ENCODE measurements around the gene STRIP1. TPM values are rescaled to one million over a fixed set of nuclear protein-coding genes. Genes with fewer than 3 reads are reported as not detected.

Gene STRIP1
- total RNA-seq, 2 donors from 2014 or later, result 34.0 to 38.2 TPM

DNA sequence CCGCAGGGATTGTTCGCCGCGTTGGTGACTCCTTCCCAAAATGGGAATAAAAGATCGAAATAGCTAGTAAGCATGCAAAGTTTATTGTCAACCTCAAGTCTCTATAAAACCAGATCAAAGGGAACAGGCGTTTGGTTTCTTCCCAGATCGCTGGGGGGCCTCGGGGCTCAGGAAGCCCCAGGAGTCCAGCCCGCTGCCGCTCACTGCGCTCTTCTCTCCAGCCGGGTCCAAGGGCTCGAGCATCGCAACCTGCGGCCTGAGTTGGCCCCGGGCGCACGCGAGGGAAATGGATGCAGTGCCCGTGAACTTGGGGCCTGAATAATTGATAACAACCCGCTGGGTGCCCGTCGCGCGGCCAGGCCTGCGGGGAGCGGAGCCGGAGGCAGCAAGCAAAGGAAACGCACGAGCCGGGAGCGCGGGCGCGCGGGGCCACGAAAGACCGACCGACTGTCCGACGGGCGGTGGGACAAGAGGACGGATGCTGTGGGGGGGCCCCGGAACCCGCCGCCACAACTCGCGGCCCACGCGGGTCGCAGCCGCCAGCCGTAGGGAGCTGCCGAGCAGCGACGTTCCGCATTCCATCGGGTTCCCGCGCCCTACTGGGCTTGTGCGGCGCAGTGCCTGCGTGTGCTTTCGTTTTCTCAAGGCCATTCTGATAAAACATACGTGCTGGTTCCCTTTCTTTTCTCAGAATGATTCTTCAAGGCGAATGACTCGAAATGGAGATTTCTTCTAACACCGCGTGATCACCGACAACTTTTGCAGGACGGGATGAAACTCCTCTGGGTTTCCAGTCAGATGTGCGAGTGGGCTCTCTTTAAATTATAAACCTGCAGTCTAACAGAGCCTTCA, 50.0 kb downstream of the STRIP1 start:
- DNase-seq (peak; percentile 59), ATAC-seq (peak; percentile 89)
- intact Hi-C loops (cut with DNase I, micrococcal nuclease), result no loop called here

DNA sequence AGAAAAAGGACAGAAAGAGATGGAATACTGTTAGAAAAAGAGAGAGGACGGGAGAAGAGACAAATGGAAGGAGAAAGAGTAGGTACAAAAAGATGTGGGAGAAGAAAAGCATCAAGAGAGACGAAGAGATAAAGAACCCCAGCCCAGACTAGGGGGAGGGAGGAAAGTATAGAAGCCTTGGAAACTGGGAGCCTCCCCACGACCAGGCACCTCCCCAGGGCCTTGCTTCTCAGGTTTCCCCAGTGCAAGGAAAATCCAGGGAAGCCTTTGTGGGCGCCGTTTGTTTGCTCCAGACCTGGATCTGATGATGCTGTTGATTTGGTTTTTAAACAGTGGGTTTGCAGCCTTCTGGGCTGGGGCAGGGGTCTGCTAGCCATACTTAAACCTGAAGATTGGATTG, 51.2 kb downstream of the STRIP1 start:
- ATAC-seq (no peak), DNase-seq (no peak)
- intact Hi-C loops (cut with DNase I, micrococcal nuclease), result no loop called here

DNA sequence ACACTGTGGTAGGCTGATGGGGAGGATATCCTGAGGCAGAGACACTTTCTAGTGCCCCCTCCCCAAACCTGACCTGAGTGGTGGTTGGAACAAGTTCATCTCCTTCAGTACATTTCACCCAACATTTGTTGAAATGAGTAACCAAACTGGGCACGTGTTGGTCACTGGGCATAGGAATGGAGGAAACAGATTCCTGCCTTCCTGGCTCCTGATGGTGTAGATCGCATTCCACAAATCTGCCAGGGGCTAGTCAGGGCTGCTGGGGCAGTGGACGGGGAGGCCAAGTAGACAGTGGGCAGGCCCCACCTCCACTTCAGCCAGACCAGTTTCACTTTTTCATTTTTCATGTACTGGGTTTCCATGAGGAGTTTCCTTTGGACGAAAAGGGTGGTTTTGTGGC, 52.5 kb downstream of the STRIP1 start:
- ATAC-seq, result no peak

DNA sequence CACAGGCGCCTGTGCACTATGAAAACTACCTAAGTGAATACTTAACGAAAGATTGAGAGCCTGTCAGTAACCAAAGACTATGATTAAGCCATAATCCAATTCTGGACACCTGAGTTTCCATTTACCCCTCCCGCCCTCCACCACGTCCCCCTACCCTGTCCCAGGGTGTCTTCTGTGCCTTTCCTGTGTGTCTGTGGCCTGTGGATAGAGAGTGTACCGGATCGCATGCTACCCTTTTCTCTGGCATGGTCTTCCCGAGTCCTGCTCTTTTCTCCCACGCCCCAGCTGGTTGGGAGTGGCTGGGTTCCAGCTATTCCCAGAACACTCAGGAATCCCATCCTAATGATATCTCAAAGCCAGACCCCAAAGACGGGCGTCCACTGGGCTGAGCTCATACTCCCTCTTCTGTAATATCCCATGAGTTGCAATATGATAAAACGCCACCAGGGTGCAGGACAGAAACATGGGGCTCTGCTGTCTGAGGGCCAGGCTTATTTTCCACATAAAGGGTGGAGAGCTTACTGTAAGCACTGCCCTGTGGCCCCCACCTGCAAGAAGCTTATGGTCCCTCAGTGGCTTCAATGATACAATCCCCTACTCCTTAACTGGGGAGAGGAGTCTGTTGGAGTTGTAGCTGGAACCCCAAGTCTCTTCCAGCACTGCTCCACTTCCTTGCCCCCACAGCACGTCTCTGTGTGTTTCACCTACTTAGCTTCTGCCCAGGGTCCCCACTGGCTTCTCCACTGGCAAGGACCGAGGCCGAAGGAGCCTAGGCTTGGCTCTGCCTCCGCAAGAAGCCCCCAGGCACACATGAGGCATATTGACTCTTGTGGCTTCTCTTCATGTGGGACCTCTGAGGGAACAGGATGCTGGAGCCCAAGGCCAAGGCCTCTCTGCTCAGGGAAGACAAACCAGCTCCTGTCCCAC, 53.7 kb downstream of the STRIP1 start:
- peak; percentile 65 for ATAC-seq
- intact Hi-C loops (cut with DNase I, micrococcal nuclease), result no loop called here
- peak in 1 of 2 donors; percentile 36 for DNase-seq

More for the DNA sequence above, 52.5 kb downstream of the STRIP1 start:
- DNase-seq, result no peak
- intact Hi-C loops (cut with DNase I, micrococcal nuclease), result no loop called here

DNA sequence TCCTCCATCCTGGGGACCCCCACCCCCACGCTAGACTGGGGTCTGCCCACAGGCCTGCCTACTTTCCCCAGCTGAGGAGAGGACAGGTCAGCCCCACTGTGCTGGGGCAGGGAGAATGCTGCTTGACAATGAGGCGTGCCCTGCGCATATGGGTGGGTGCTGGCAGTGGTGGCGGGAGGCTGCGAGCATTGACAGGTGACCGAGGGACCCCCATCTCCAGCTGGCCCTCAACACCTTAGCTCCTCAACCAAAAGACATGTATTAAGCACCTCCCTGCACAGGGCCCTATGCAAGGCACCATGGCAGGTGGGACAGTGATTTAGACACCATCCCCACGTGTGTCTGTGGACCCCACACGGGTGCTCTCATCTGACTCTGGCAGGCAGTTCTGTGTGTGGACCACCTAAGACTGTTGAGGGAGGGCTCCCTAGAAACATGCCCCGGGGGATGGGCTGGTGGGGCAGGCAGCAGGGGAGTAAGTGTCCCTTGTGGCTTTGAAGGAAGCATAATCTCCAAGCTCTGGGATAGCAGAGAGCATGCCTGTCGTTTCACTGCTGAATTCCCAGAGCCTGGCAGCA, 54.4 kb downstream of the STRIP1 start:
- no peak for ATAC-seq
- no peak for DNase-seq
- intact Hi-C loops (cut with DNase I, micrococcal nuclease), result no loop called here

DNA sequence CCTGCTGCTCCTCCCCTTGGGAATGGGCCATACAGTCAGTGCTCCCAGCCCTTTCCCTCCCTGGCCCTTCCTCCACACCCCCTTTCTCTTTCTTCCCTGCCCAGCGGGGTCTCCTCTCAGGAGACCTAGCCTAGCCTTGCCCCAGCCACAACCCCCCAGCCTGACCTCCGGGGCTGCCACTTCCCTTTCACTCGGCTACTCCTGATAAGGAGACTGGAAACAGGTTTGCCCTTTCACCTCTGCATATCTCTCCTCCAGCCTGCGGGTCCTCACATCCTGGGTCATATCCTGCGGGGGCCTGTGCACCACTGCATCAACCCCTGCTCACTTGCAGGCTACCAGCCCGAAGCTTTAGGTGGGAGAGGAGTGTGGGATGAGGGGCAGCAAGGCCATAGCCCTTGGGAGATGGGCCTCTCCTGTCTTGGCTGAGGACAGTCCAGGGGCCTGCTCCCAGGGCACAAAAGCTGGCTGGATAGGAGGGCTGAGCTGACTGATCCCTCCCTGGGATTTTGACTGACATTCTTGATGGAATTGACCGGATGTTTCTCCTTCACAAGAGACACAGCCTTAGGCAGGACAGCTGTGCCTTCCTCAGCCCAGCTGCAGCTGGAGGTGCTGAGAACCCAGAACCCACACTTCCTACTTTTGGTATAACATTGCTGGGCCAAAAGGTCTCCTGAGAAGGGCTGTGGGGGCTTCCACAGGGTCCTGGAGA, 55.3 kb downstream of the STRIP1 start:
- no peak for ATAC-seq
- no peak for DNase-seq
- intact Hi-C loops (cut with DNase I, micrococcal nuclease), result no loop called here

DNA sequence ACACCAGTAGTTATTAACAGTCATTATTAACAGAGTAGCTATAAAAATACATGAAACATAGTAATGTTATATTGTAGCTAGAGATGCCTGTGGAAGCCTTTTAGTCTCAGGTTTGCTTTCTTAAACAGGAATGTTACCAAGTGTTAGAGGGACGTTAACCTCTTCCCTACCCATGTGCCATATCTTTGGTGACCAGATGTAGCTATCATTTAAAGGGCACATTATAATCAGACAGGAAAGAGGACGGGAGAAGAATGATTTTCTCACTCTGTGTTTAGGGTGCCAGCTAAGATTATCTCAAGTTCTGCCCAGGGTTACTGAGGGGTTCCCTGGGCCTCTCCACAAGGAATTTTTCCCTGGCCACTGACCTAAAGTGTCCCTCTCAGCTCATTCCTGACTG, 57.0 kb downstream of the STRIP1 start:
- intact Hi-C loops (cut with DNase I, micrococcal nuclease), result no loop called here
- ATAC-seq (no peak), DNase-seq (no peak)

DNA sequence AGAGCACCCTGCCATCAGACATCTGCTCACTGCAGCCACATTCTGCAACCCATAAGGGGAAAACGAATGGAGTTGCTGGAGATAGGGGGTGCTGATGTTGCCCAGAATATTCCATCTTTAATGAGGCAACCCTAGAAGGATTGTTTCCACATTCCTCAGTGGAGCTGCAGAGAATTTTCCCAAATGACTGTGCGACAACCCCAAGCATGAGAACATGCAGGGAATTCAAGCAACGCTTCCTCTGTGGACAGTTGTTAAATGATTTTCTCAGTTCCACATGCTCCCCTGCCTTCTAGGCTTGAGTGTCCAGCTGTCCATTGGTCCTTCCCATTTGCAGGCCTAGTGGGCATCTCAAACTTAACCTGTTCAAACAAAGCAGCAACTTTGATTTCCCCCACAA, 57.4 kb downstream of the STRIP1 start:
- no peak for DNase-seq
- no peak for ATAC-seq
- intact Hi-C loops (cut with DNase I, micrococcal nuclease), result no loop called here

DNA sequence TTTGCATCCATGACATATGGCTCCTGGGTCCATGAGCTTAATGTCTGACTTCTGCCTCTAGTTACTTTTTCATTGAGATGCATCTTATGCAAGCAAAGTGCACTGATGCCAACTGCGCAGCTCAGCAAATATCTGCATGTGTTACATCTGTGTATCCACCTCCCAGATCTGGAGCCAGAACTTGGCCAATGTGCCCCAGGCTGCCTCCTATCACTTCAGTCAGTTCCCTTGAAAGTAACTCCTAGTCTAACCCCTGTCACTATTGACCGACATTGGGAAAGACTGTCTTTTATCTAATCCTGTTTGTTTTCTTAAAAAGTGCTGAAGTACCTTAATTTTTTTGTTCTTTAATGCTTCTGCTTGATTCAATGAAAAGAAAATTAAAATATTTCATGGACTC, 58.6 kb downstream of the STRIP1 start:
- ATAC-seq (no peak), DNase-seq (no peak)
- intact Hi-C loops (cut with DNase I, micrococcal nuclease), result no loop called here

DNA sequence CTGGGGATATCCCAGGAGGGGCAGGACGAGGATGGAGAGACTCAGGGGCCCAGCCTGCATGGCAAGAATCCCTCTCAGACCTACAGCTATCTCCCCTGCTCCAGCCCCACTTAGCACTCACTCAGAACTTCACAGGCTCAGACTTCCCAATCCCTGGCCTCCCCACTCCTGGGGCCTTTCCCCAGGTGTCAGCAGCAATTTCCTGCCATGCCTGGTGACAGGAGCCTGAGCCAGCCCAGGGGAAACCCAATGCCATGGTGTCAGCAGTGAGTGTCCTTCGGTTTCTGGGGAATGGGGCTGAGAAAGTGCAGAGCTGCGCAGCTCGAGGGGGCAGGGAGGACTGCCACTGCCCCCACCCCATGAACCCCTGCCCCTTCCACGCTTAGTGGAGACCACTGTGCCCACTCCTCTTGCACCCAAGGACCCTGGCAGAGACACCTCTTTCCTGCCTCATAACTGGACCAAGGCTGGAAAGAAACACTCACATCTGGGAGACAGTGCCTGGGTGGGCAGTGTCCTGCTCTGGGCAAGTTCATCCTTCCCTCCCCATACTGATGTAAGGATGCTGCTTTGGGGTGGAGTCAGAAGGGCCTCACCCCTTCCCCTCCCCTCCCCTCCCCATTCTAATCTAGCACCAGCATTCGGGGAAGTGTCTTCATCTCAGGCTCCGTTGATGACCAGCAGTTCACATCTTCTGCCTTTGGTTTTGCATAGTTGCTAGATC, 60.7 kb downstream of the STRIP1 start:
- intact Hi-C loops (cut with DNase I, micrococcal nuclease), result no loop called here
- DNase-seq, result no peak
- no peak for ATAC-seq

DNA sequence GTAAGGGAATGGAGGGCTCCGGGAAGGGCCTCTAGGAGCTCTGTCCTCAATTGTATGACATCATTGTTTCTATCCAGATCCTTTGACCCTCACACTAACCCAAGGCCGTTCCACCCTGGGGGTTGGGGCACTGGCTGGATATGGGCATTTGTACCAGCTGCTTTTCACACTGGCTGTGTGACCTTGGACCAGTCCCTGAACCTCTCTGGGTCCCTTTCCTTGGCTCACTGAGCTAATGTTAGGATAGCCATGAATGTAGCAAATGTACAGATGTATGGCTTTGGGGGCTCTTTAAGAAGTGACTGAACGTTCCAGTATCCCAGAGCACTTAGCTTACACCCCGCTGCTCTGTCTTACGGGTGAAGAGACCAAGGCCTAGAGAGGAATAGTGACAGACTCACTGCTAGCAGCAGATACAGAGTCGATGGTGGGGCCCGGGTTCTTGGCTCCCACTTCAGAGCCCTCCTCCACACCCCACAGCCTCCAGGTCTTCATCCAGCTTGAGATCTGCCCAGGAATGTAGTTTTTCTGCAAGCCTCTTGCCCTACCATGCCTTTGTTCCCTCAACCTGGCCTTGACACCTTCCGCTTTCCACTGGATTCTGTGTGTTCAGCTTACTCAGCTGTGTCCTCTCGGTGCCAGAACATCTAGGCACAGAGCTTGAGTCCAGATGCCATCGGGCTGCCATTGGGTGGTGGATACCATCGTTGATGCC, 63.2 kb downstream of the STRIP1 start:
- DNase-seq (no peak), ATAC-seq (no peak)
- intact Hi-C loops (cut with DNase I, micrococcal nuclease), result no loop called here

DNA sequence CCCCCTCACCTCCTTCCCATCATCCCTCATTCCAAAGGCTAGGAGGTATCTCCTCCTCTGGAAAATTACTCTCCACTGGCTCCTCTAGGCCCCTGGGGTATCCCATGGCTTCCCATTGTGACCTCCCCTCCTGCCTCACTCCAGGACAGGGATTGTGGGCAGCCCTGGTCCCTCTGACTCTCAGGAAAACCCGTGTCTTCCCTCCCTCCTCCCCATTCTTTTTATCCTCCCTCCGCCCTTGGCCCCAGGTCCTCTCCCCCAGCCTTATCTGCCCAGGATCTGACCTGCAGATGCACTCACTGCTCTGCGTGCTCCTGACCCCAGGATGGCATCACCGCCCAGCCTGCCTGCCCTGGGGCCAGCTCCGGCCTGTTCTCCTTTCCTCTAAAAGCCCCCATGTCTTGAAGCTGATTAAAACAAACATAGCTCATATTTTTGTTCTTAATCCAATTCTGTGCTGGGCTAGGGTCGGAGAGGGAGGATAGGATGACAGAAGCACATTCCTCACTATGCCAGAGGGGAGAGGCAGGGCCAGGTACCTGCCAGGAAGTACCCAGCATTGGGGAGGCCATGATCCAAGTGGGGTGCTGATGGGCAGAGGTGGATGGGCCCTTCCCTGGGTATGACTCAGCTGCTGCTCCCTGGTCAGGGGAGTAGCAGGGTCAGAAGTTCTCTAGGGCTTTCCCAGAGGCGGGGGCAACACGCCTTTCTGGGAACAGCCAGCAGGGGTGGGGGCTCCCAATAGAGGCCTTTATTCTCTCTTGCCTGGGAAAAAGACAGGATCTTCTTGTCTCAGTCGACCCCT, 64.0 kb downstream of the STRIP1 start:
- DNase-seq (no peak), ATAC-seq (no peak)
- intact Hi-C loops (cut with DNase I, micrococcal nuclease), result no loop called here

DNA sequence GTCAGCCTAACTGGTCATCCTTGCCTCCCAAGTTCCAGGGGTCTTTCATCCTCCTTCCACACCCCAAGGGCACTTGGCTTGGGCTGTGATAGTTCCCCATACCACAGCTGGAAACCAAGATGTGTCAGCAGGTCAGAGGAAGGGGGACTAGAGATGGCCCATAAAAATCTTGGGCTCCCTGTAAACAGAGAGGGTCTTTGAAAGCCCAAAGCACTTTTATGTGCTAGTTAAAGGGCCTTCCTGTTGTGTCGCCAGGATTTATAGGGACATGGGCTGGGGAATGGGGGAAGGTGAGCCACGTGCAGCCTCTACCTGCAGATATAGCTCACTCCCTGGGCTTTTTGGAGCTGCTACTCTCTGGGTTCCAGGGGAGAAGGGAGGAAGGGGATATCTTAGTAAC, 65.9 kb downstream of the STRIP1 start:
- ATAC-seq, result no peak
- intact Hi-C loops (cut with DNase I, micrococcal nuclease), result loop anchor here in 1 of 2 donors (10.0 kb wide), 1 partner anchor 46 kb away; no protein-coding TSS in a partner anchor
- no peak for DNase-seq

DNA sequence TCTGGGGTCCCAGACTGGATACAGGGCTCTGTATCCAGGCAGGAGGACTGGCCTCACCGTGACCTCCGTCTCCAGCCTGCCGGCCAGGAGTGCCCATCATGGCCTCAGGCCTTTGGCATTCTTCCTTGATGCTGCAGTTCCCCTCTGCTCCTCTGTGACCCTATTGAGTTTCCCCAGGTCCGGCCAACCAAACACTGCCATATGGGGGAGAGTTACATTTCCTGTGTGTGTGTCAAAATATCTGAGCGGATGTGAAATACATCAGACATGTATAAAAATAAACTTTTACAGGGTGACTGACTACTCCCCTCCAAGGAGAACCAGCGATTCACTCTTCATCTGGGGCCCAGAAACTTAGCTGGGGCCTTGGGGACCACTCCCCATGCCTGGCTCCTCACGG, 67.7 kb downstream of the STRIP1 start:
- intact Hi-C loops (cut with DNase I, micrococcal nuclease), result loop anchor here in 1 of 2 donors (10.0 kb wide), 1 partner anchor 47 kb away; no protein-coding TSS in a partner anchor
- no peak for ATAC-seq
- no peak for DNase-seq

Measured in left colon (tissue), 2 donors.